Caco-2 (cell line): ENCODE data around the gene MANBA. TPM values are rescaled to one million over a fixed set of nuclear protein-coding genes. Genes with fewer than 3 reads are reported as not detected.

Experiments used
- BruUV-seq: library from RNA; stranded (reverse); fragments of 400-500 nt; replicated peaks from 2 replicates; lab custom pipeline; 2021; lab: Mats Ljungman, UMichigan
- CTCF ChIA-PET: fragments of 300-600 bp; sonication (Branson Sonifier 250); formaldehyde crosslinking; loops from one replicate; lab custom pipeline; 2022; ENCODE audit warnings: antibody characterized with exemption; lab: Charles Lee
- POLR2A ChIA-PET: fragments of 300-600 bp; sonication (Branson Sonifier 250); formaldehyde crosslinking; loops from one replicate; lab custom pipeline; 2022; ENCODE audit warnings: antibody characterized with exemption; lab: Charles Lee
- DNase-seq, 2 experiments: peaks; one replicate each; pipeline versions ENCODE4 v3.0.0 to v3.0.0-alpha.2; 2020 to 2022
- H3K27me3 ChIP-seq: replicated peaks from 2 replicates; pipeline ENCODE4 v1.6.0; 2011; ENCODE audit warnings: low read length; ENCODE audit not compliant: control insufficient read depth, insufficient read depth
- H3K36me3 ChIP-seq: 2 replicates; pipeline ENCODE4 v1.5.1; 2011; ENCODE audit warnings: low read length; ENCODE audit not compliant: control insufficient read depth, insufficient read depth
- H3K4me1 ChIP-seq: fragments of 250-450 bp; sonication (Bioruptor Pico); 2 replicates; pipeline ENCODE4 v1.5.1; 2020; ENCODE audit warnings: mild to moderate bottlenecking
- H3K4me3 ChIP-seq: 2 replicates; pipeline ENCODE4 v1.5.1; 2011; ENCODE audit warnings: low read depth, mild to moderate bottlenecking, control low read depth, low read length
- H3K9me3 ChIP-seq: fragments of 250-450 bp; sonication (Bioruptor Pico); 2 replicates; pipeline ENCODE4 v1.5.1; 2020; ENCODE audit warnings: mild to moderate bottlenecking, moderate library complexity
- H3K27ac Mint-ChIP-seq: one replicate; pipeline ENCODE4 v1.8.0; 2022; ENCODE audit warnings: mixed read lengths; ENCODE audit not compliant: unreplicated experiment
- H3K27me3 Mint-ChIP-seq: one replicate; pipeline ENCODE4 v1.8.0; 2022; ENCODE audit warnings: mixed read lengths; ENCODE audit not compliant: insufficient read depth, unreplicated experiment
- H3K36me3 Mint-ChIP-seq: one replicate; pipeline ENCODE4 v1.8.0; 2022; ENCODE audit warnings: mild to moderate bottlenecking, mixed read lengths; ENCODE audit not compliant: insufficient read depth, unreplicated experiment
- H3K4me1 Mint-ChIP-seq: one replicate; pipeline ENCODE4 v1.8.0; 2022; ENCODE audit warnings: low read depth, mixed read lengths; ENCODE audit not compliant: unreplicated experiment
- H3K4me3 Mint-ChIP-seq: one replicate; pipeline ENCODE4 v1.8.0; 2022; ENCODE audit warnings: mild to moderate bottlenecking, moderate library complexity, mixed read lengths; ENCODE audit not compliant: unreplicated experiment
- H3K9me3 Mint-ChIP-seq: one replicate; pipeline ENCODE4 v1.8.0; 2022; ENCODE audit warnings: mixed read lengths; ENCODE audit not compliant: unreplicated experiment
- CTCF ChIP-seq, 2 experiments: fragments of 200-600 bp in 1 of 2; IDR thresholded peaks; 1 replicate in 1 of 2; 2 replicates in 1 of 2; pipeline versions ENCODE4 v1.5.1 to v1.8.0; 2011 to 2022; ENCODE audit warnings: antibody characterized with exemption in 1 of 2, control low read depth in 1 of 2, inconsistent platforms in 1 of 2, low read depth in 1 of 2, low read length in 1 of 2, mild to moderate bottlenecking in 1 of 2, moderate library complexity in 1 of 2; ENCODE audit not compliant: insufficient read depth in 1 of 2, severe bottlenecking in 1 of 2, unreplicated experiment in 1 of 2
- intact Hi-C: fragments of 100-400 bp; cut with micrococcal nuclease; formaldehyde crosslinking; loops from one replicate; pipeline ENCODE4 v1.10.0; 2022; ENCODE audit not compliant: unreplicated experiment
- total RNA-seq: library from RNA; stranded (reverse); gene quantifications from 2 replicates; pipeline ENCODE4 v1.2.3, GENCODE V29; 2022

The MANBA gene
- total RNA-seq, 1 experiment from 2014 or later: 53.5 TPM

GRCh38 chr4:102678695-102679335 is 82.0 kb downstream of the MANBA start:
- Histone ChIP-seq H3K36me3 (no peaks in the 10 kb centered on the region), H3K4me3 (no peak overlapping the region), H3K9me3 (no peaks in the 10 kb centered on the region), H3K27me3 (no peaks in the 10 kb centered on the region), H3K4me1 (peaks cover 63% of the 10 kb centered on the region)
- Mint-ChIP-seq H3K4me3 (peak overlapping the region; percentile 38), H3K36me3 (peaks cover 28% of the 10 kb centered on the region), H3K9me3 (no peaks in the 10 kb centered on the region), H3K27ac (peak overlapping the region; percentile 48), H3K4me1 (peaks cover 15% of the 10 kb centered on the region), H3K27me3 (no peaks in the 10 kb centered on the region)
- intact Hi-C loops: loop anchor here (2.0 kb wide), 1 partner anchor 82 kb away; the partner anchor contains the start of gene MANBA
- BruUV-seq: no TSS peak
- ChIA-PET POLR2A (no interaction called here), CTCF (no interaction called here)
- peak; percentile 46 to 66 for DNase-seq
- TF ChIP-seq CTCF (IDR thresholded peaks at IDR 0.05; ENCODE audit: insufficient read depth in 1 of 2, low read depth in 1 of 2, low read length in 1 of 2, severe bottlenecking in 1 of 2, unreplicated experiment in 1 of 2): no peak

- POLR2A ChIA-PET: no interaction called here
- BruUV-seq: no TSS peak
Measured at GRCh38 chr4:102678107-102678506, 82.7 kb downstream of the MANBA start.

GRCh38 chr4:102675141-102675540 is 85.6 kb downstream of the MANBA start:
- peaks cover 1% of the 10 kb centered on the region; the same call in 1 of the 2 replicates for H3K36me3 ChIP-seq
- peaks cover 62% of the 10 kb centered on the region for H3K4me1 ChIP-seq
- no peaks in the 10 kb centered on the region for H3K27me3 ChIP-seq
- H3K4me3 Mint-ChIP-seq: no peak overlapping the region
- peak; percentile 68 to 69 for DNase-seq
- POLR2A ChIA-PET: interaction anchor here (0.5 kb wide), 1 partner anchor 86 kb away, joined by 3 read pairs; the partner anchor contains the start of gene MANBA
- H3K36me3 Mint-ChIP-seq: peaks cover 39% of the 10 kb centered on the region
- H3K9me3 Mint-ChIP-seq: no peaks in the 10 kb centered on the region
- TF ChIP-seq CTCF (IDR thresholded peaks at IDR 0.05; ENCODE audit: insufficient read depth in 1 of 2, low read depth in 1 of 2, low read length in 1 of 2, severe bottlenecking in 1 of 2, unreplicated experiment in 1 of 2): no peak
- CTCF ChIA-PET: interaction anchor here (1.7 kb wide), 1 partner anchor 54 kb away, joined by 7 read pairs; no protein-coding TSS in a partner anchor
- peaks cover 15% of the 10 kb centered on the region for H3K4me1 Mint-ChIP-seq
- no TSS peak for BruUV-seq
- H3K27me3 Mint-ChIP-seq: no peaks in the 10 kb centered on the region
- intact Hi-C loops: loop anchor here (1.0 to 2.0 kb wide), 4 partner anchors 38 to 194 kb away; partner anchors contain the start of gene CISD2
- peak overlapping the region; percentile 87 for H3K27ac Mint-ChIP-seq
- H3K9me3 ChIP-seq: no peaks in the 10 kb centered on the region
- H3K4me3 ChIP-seq: no peak overlapping the region

More at GRCh38 chr4:102678107-102678506, 82.7 kb downstream of the MANBA start:
- Mint-ChIP-seq H3K27ac (no peak overlapping the region), H3K4me1 (peaks cover 15% of the 10 kb centered on the region), H3K9me3 (no peaks in the 10 kb centered on the region), H3K36me3 (peaks cover 30% of the 10 kb centered on the region), H3K27me3 (no peaks in the 10 kb centered on the region), H3K4me3 (peak overlapping the region; percentile 43)
- Histone ChIP-seq H3K9me3 (no peaks in the 10 kb centered on the region), H3K4me1 (peaks cover 63% of the 10 kb centered on the region), H3K4me3 (no peak overlapping the region), H3K36me3 (no peaks in the 10 kb centered on the region), H3K27me3 (no peaks in the 10 kb centered on the region)
- CTCF ChIA-PET: no interaction called here
- DNase-seq: peak in 1 of 2 experiments; percentile 28
- no peak for TF ChIP-seq CTCF (IDR thresholded peaks at IDR 0.05; ENCODE audit: insufficient read depth in 1 of 2, low read depth in 1 of 2, low read length in 1 of 2, severe bottlenecking in 1 of 2, unreplicated experiment in 1 of 2)
- intact Hi-C loops: loop anchor here (2.0 kb wide), 1 partner anchor 83 kb away; the partner anchor contains the start of gene MANBA
